Activated effector memory CD4-positive, alpha-beta T cell treated with Interleukin-2 at 50 U/mL for 16 hours (primary cell): Measurements from ENCODE around the gene ABCA7.
A peak's percentile ranks its signal among the peaks of the same experiment; 100 is the strongest.

Experiments used
- DNase-seq: peaks from one replicate; pipeline ENCODE4 v3.0.0-alpha.2; 2020

Gene ABCA7

GRCh38 chr19:1090731-1091543 lies 51.0 kb downstream of the ABCA7 start:
- no peak for DNase-seq

GRCh38 chr19:1091544-1092175 lies 51.8 kb downstream of the ABCA7 start:
- no peak for DNase-seq

GRCh38 chr19:1093330-1093729 lies 53.4 kb downstream of the ABCA7 start:
- no peak for DNase-seq

GRCh38 chr19:1093811-1094553 lies 54.1 kb downstream of the ABCA7 start:
- DNase-seq, result no peak

GRCh38 chr19:1094655-1094977 lies 54.7 kb downstream of the ABCA7 start:
- no peak for DNase-seq

GRCh38 chr19:1094978-1095701 lies 55.2 kb downstream of the ABCA7 start, which contains the start of gene POLR2E:
POLR2E (minus strand) TSS chr19:1095375; CDS start chr19:1095315, 60 bp downstream.
- DNase-seq, result peak; percentile 97

- no peak for DNase-seq
These were observed 57.9 kb downstream of the ABCA7 start for GRCh38 chr19:1097810-1098176.

- no peak for DNase-seq
These were observed 58.5 kb downstream of the ABCA7 start for GRCh38 chr19:1098177-1099051.

- DNase-seq, result no peak
These were observed 61.4 kb downstream of the ABCA7 start for GRCh38 chr19:1101337-1101698.

GRCh38 chr19:1102407-1103131 lies 62.7 kb downstream of the ABCA7 start:
- DNase-seq, result no peak

GRCh38 chr19:1103132-1103707 lies 63.3 kb downstream of the ABCA7 start:
- no peak for DNase-seq

- DNase-seq, result peak; percentile 97
These were observed 63.9 kb downstream of the ABCA7 start, which contains the start of gene GPX4 for GRCh38 chr19:1103708-1104310. GPX4 (plus strand) TSS chr19:1103994; CDS start chr19:1104044, 50 bp downstream.

- DNase-seq, result peak; percentile 61
These were observed 64.6 kb downstream of the ABCA7 start for GRCh38 chr19:1104311-1105007.

GRCh38 chr19:1105008-1105872 lies 65.3 kb downstream of the ABCA7 start:
- DNase-seq, result no peak

GRCh38 chr19:1105873-1106840 lies 66.2 kb downstream of the ABCA7 start:
- no peak for DNase-seq

- DNase-seq, result no peak
These were observed 67.1 kb downstream of the ABCA7 start for GRCh38 chr19:1106841-1107660.
